ENCODE measurements around the gene DRD4. TPM values are rescaled to one million over a fixed set of nuclear protein-coding genes. Genes with fewer than 3 reads are reported as not detected.
A peak's percentile ranks its signal among the peaks of the same experiment; 100 is the strongest.
"Not testable (repeated sequence)": the region's sequence is repeated elsewhere in the genome, so short reads cannot be mapped to it uniquely, and the experiment has no call there.

The DRD4 gene
- total RNA-seq, 1 donor from 2014 or later: 0.68 TPM

GRCh38 chr11:641806-642370 lies 4.8 kb downstream of the DRD4 start:
- ATAC-seq (no peak), DNase-seq (ENCODE audit: low spot score) (no peak)

- no peak for ATAC-seq
- DNase-seq (ENCODE audit: low spot score): no peak
Observed at GRCh38 chr11:643366-643765, 6.3 kb downstream of the DRD4 start.

- ATAC-seq: no peak
- DNase-seq (ENCODE audit: low spot score): no peak
Observed at GRCh38 chr11:643849-644738, 7.0 kb downstream of the DRD4 start.

- no peak for DNase-seq (ENCODE audit: low spot score)
- no peak for ATAC-seq
Observed at GRCh38 chr11:645536-645935, 8.5 kb downstream of the DRD4 start.

GRCh38 chr11:646214-646613 lies 9.1 kb downstream of the DRD4 start:
- ATAC-seq: no peak
- DNase-seq (ENCODE audit: low spot score): no peak

- DNase-seq (ENCODE audit: low spot score): peak; percentile 82
- peak; percentile 62 for ATAC-seq
Observed at GRCh38 chr11:647672-648158, 10.6 kb downstream of the DRD4 start.

- no peak for DNase-seq (ENCODE audit: low spot score)
- no peak for ATAC-seq
Observed at GRCh38 chr11:650482-650881, 13.4 kb downstream of the DRD4 start.

GRCh38 chr11:653136-653535 lies 16.1 kb downstream of the DRD4 start:
- not testable (repeated sequence) for DNase-seq (ENCODE audit: low spot score); ATAC-seq

GRCh38 chr11:653837-654236 lies 16.8 kb downstream of the DRD4 start:
- ATAC-seq (no peak), DNase-seq (ENCODE audit: low spot score) (no peak)

- DNase-seq (ENCODE audit: low spot score): peak; percentile 84
- peak; percentile 48 for ATAC-seq
Observed at GRCh38 chr11:654444-654843, 17.4 kb downstream of the DRD4 start.

GRCh38 chr11:655036-655726 lies 18.1 kb downstream of the DRD4 start:
- ATAC-seq (peak; percentile 64), DNase-seq (ENCODE audit: low spot score) (peak; percentile 77)

DNA sequence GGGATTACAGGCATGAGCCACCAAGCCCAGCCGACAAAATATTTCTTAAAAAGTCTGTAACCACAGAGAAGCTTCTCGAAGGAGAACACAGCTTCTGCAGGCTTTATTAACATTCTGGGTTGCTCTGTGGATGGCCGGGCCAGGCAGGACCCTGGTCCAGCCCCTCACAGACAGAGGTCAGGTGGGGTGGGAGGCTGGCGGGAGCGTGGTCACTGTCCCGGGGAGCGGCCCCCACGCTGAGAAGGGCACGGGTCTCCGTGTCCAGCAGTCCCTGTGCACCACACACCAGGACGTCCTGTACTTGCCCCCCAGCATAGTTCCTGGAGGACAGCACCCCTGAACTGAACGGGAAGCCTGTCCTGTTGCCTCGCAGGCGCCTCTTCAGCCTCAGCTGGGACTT lies 19.4 kb downstream of the DRD4 start:
- ATAC-seq (no peak), DNase-seq (ENCODE audit: low spot score) (no peak)

DNA sequence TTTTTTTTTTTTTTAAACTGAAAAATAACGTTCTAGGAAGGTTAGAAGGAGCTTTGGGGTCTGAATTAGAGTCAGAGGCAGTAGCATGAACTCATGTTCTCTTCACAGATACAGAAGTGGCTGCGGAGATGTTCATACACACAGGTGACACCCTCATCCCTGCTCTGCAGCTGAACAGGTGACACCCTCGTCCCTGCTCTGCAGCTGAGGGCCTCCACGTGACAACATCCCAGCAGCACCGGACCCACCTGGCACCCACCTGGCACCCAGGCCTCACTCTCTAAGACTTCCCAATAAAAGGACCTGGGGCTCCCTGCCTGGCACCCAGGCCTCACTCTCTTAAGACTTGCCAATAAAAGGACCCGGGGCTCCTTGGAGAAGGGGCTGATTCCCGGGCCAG lies 19.8 kb downstream of the DRD4 start:
- DNase-seq (ENCODE audit: low spot score) (no peak), ATAC-seq (no peak)

- ATAC-seq: peak; percentile 71
- peak; percentile 83 for DNase-seq (ENCODE audit: low spot score)
Observed at GRCh38 chr11:657691-658126, 20.6 kb downstream of the DRD4 start.

DNA sequence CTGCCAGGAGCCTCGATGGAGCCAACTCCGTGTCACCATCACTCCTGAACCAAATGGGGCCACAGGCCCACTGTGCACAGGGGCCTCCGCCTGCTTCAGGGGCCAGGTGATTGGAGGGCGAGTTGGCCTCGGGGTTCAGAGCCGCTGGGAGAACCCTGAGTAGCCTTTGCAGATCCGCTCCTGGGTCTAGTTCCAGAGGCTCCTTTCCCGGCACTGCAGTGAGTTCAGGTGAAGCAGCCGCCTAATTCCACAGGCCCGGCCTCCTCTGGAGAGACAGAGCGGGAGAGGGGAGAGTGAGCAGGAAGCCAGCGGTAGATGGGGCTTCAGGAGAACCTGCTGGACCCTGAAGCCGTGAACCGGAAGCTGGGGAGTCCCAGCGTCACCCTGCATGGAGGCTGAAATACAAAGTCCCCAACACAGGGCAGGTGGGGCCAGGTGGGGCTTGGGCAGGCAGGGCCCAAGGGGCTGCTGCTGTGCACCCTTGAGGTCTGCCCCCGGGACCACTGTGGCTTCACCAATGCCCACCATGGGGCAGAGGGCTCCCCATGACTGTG lies 22.5 kb downstream of the DRD4 start:
- no peak for DNase-seq (ENCODE audit: low spot score)
- ATAC-seq: no peak

GRCh38 chr11:660281-660680 lies 23.2 kb downstream of the DRD4 start:
- ATAC-seq: no peak
- DNase-seq (ENCODE audit: low spot score): no peak

- no peak for DNase-seq (ENCODE audit: low spot score)
- ATAC-seq: no peak
Observed at GRCh38 chr11:660681-661444, 23.8 kb downstream of the DRD4 start.

GRCh38 chr11:662689-663274 lies 25.7 kb downstream of the DRD4 start:
- peak; percentile 79 for DNase-seq (ENCODE audit: low spot score)
- ATAC-seq: peak; percentile 81

- DNase-seq (ENCODE audit: low spot score): no peak
- ATAC-seq: no peak
Observed at GRCh38 chr11:665062-665703, 28.1 kb downstream of the DRD4 start.

Measured in left lobe of liver (tissue), 2 donors.